NK-92 (cell line): ENCODE data around the gene RFPL2.
"Not testable (repeated sequence)": the region's sequence is repeated elsewhere in the genome, so short reads cannot be mapped to it uniquely, and the experiment has no call there.

ENCODE experiments used
- DNase-seq: peaks from one replicate; lab custom pipeline; 2025; ENCODE audit not compliant: unreplicated experiment; lab: John Stamatoyannopoulos, UW

Gene RFPL2

DNA sequence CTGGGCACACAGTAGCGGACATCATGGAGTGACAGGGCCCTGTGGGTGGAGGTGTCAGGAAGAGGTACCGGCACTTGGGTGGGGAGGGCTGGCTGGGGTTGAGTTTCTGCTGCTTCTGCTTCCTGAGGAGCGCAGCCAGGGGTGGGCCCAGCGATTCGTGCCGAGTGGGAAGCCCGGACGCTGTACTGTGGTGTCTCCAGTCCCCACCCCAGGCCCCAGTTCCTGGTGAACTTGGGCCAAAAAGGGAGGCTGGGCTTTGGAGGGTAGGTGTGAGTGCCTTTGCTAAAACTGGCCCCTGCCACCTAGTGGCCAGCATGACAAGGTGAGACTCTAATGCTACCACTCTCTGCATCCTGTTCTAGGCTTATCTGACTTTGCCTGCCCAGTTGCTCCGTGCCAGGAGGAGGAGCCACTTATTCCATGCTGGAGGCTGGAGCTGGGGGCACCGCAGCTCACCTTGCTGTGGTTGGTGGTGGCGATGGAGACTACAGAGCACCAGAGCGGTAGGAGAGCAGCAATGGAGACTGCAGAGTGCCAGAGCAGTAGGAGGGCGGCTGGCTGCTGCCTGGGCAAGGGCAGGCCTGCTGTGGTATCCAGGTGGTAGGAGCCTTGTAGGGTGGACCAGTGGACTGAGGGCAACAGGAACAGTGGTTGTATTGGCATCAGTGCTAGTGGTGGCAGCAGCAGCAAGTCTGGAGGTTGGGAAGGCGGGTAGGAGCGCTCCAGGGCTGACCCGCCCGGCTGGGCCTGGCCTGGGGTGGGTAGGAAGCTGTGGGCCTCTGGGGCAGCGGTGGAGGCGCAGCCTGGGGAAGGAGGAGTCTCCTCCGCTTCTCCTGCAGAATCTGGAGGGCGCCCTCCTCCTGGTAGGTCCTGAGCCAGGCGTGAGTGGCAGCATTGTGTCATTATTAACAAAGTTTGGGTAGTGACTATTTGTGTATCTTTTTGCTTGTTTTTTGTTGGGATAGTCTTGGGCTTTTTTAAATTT, 2.2 kb upstream of the RFPL2 start:
- DNase-seq, result no peak

- DNase-seq, result no peak
Observed at GRCh38 chr22:32205974-32206773, 1.3 kb upstream of the RFPL2 start.

- no peak for DNase-seq
Observed at GRCh38 chr22:32204040-32204855, 625 bp downstream of the RFPL2 start.

DNA sequence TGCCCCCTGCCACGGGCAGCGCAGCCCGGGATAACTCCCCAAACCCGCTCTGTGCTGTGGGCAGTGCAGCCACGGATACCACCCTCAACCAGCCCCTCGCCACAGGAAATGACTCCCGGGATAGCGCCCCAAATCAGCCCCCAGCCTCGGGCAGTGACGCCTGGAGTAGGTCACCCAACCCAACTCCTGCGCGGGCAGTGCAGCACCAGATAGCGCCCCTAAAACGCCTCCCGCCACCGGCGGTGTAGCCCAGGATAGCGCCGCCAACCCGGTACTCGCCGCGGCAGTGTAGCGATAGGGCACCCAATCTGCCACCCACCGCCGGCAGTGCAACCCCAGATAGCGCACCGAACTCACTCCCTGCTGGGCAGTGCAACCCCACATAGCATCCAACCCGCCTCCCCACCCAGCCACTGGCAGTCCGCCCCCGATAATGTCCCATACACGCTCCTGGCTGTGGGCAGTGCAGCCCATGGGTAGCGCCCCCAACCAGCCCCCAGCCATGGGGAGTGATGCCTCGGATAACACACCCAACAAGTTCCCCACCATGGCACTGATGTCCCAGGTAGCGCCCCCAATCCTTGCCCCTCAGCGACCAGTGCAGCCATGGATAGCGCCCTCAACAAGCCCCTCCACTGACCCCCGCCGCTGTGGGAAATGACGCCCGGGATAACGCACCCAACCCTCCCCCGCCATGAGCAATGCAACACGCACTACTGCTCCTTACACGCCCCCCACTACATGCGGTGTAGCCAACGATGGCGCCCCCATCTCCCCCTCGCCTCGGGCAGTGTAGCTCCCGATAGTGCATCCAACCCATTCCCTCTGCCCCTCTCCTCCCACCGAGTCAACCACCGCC, 1.5 kb downstream of the RFPL2 start:
- no peak for DNase-seq

GRCh38 chr22:32202539-32203180, 2.2 kb downstream of the RFPL2 start:
- no peak for DNase-seq

- no peak for DNase-seq
Observed at GRCh38 chr22:32202161-32202538, 2.7 kb downstream of the RFPL2 start.

DNA sequence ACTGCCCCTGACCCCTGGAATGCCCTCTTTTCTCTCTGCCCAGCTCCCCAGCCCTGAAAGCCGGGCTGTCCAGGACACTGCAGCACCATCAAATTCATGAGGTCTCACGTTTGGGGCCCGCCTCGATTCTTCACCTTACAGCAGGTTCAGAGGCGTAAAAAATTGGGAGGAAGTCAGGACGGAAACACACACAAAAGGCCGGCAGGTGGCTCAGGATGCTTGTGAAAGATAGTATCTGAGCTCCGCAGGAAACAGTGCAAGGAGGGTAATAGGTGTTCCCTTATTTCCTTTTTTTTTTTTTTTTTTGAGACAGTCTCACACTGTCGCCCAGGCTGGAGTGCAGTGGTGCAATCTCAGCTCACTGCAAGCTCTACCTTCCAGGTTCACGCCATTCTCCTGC, 4.1 kb downstream of the RFPL2 start:
- DNase-seq, result no peak

DNA sequence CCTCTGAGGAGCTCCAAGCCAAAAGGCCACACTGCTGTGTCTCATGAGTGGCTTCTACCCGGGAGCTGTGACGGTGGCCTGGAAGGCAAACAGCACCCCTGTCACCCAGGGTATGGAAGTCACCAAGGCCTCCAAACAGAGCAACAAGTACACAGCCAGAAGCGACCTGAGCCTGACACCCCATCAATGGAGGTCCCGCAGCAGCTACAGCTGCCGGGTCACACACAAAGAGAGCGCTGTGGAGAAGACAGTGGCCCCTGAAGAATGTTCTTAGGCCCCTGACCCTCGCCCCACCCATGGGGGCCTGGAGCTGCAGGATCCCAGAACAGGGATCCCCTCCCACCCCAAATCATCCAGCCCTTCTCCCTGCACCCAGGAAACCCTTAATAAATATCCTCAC, 4.9 kb downstream of the RFPL2 start:
- DNase-seq, result no peak

DNA sequence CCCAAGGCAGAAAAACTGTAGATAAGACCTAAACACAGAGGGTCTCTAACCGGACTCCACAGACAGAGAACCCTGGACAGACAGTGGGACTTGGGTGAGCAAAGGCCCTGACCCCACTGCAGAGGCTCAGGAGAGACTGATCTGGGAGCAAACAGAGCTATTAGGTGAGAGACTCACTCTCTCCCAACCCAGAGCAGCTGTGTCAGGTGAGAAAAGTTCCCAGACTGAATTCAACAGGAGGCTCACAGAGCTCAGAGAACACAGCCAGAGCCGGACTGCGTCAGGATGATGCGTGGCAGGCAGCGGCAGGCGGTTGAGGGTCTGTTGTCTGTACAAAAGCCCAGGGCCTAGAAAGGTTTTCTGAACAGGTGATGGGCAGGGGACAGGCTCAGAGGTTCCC, 5.5 kb downstream of the RFPL2 start:
- DNase-seq, result no peak

- DNase-seq, result not testable (repeated sequence)
Observed at GRCh38 chr22:32197553-32198226, 7.2 kb downstream of the RFPL2 start.

DNA sequence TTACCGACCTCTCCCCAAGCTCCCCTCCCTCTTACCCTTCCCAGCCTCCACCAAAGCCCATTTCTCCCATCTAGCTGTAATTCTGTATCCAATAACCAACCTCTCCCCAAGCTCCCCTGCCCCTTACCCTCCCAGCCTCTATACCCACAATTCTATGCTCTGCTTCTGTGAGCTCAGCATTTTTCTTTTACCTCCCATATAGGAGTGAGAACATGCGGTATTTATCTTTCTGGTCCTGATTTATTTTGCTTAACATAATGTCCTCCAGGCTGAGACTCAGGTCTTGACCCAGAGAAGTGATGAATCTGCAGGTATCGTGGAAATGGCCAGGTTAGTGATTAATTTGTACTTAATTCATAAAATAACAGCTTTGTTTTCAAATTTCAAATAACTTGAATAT, 9.0 kb downstream of the RFPL2 start:
- not testable (repeated sequence) for DNase-seq

DNA sequence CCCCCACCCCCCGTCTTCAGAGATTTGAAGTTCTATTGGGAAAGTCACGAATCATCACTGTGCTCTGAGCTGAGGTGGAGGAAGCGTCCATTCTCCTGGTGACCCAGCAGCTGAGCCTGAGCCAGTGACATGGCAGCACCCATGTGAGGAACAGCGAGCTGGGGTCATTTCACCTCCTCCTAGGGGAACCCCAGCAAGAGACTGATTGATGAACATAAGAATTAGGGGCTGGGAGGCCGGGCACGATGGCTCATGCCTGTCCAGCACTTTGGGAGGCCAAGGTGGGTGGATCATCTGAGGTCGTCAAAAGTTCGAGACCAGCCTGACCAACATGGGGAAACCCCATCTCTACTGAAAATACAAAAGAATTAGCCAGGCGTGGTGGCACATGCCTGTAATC, 11.5 kb downstream of the RFPL2 start:
- not testable (repeated sequence) for DNase-seq

- not testable (repeated sequence) for DNase-seq
Observed at GRCh38 chr22:32191021-32191420, 13.9 kb downstream of the RFPL2 start.

DNA sequence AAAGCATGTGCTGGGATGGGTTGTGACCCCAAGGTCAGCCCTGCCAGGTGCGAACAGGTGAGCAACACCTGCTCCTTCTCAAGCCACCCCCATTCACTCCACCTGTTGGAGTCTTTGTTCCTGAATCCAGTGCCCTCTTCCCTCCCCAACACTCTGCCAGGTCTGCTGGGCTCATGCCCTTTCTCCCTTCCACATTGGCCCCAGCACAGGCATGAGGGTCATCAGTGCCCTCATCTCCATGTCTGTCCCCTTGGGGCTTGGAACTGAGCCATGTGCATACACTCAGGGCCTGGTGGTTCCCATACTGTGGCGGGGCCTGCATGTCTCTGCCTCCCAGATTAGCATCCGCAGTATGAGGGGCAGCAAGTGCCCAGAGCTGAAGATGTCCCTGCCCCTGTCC, 19.1 kb downstream of the RFPL2 start:
- no peak for DNase-seq

- DNase-seq, result no peak
Observed at GRCh38 chr22:32183625-32184024, 21.2 kb downstream of the RFPL2 start.

- DNase-seq, result no peak
Observed at GRCh38 chr22:32181043-32181442, 23.8 kb downstream of the RFPL2 start.

DNA sequence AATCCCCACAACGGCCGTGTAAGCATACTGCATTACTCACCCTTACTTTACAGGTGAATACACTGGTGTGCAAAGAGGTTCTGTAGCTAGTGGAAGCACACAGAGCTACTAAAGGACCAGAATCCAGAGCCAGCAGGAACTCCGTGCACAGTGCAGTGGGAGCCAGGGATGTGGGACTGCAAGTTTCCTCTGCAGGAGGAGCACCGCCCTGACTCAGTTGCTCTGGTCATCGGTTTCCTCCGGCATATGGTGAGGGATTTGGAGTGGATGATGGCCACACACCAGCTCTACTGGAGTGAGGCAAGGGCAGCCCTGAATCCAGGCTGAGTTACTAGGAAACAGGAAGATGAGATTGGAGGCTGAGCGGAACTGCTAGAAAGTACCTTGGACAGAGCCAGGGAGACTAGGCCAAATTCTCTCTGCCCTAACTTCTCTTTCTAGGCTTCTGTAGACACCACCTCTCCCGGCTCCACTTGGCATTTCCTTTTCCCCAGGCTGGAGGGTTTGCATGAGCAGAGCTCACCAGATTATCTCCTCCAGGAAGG, 27.6 kb downstream of the RFPL2 start:
- no peak for DNase-seq

DNA sequence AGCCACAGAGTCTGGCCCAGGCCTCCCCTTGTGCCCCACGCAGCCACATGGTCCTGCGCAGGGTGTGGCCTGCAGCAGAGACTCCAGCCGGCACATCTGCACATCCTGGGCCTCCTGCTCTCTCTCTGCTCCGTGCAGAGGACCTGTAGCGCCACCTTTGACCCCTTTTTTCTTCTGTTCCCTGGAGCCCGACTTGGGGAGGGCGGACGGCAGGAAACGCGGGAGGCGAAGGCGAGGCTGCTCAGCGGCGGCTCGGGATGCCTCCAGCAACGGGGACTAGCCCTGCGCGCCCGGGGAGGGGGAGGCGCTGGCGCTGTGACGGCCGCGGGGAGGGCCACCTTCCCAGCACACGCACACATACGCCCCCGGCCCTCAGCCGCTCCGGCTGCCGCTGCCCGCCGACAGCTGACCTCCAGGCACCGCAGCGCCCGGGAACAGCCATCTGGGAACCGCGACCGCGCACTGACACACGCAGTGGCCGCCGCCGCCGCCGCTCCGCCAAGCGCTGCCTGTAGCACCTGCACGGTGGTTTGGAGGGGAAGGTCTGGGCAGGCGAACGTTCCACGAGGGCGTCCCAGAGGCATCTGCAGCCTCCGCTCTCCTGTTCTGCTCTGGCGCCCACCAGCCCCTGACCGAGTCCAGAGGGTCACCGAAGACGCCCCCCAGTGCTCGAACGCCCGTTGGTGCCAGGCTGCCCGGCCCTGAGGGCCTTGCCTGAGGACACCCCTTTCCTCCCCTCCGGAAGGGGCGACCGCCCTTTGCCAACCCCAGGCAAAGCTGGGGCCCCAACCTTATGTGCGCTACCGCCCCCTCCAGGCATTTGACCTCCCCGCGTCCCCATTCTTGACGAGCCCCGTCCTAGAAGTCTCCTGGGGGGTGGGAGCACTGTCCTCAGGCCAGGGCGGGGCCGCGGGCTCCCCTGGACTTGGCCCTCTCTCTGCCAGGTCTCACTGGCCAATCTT, 28.9 kb downstream of the RFPL2 start:
- DNase-seq, result no peak
